ENCODE measurements around the gene SLC2A1.
A peak's percentile ranks its signal among the peaks of the same experiment; 100 is the strongest.

The SLC2A1 gene

DNA sequence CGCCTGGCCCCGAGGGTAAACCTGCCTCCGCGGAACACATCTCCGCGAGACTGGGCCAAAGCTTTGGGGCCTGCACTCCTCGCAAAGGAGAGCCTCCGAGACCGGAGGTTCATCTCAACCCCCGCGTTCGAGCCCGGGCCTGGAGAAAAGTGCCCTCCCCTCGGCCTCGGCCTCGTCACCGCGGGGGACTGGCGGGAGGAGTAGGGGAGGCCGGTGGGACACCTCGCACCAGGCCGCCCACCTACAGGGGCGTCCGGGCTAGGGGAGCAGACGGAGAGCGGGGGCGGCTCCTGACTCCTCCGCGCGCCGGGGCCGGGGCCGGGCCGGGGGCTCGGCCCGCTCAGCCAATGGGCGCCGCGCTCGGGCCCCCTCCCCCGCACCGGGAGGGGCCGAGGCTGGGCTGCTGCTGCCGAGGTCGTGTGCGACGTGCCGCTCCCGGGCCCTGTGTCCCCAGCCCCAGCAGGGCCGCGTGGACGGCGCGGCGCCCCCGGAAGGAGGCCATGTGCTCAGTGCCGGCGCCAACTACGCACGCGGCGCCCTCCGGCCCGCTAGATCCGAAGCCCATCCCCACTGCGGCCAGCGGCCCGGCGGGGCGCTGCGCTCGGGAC, 684 bp downstream of the SLC2A1 start:
- peak; percentile 59 for DNase-seq

DNA sequence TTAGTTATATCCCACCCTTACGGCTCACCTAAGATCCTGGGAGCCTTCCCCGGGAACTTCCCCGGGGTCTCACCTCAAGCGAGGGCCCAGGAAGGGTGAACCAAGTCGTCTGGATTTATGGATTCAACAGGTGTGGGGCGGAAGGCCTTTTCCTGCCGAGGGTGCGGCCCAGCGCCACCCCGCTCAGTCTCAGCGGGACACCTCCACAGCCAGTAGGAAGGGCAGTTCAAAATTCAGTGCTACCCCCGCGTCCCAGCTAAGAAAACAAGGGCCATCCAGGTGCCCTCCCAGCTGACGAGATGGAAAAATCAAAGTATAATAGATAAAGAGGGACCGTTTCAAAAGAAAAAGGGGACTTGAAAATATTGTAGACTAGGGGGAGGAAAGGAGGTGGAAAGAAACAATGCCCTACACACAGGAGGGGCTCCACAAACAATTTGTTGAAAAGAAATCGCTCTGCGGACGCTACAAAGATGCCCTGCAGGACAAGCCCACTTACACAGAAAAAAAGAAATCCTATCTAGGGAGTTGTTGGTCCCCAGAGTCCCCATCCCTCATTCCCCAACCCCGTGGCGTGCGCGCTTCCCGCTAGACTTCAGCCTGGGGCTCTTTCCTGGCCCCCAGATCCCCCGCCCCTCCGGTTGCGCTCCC, 1.3 kb downstream of the SLC2A1 start:
- DNase-seq = no peak

DNA sequence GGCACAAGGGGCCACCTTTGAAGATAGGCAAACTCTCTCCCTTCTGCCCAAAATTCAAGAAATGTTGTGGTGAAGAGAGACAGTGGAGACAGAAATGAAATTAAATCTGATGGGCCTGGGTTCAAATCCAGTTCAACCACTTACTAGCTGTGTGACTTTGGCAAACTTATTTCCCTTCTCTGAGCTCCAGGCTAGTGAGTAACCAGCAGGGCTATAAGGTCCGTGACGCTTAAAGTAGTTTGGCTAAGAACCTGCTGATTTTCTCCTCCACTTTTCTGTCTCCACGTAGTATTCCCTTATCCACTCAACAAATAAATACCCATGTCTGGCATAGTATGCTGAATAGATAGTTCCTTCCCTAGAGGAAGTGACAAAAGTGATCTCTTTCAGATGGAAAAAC, 1.9 kb downstream of the SLC2A1 start:
- DNase-seq = no peak

GRCh38 chr1:42955311-42956063, 3.2 kb downstream of the SLC2A1 start:
- peak; percentile 37 for DNase-seq

DNA sequence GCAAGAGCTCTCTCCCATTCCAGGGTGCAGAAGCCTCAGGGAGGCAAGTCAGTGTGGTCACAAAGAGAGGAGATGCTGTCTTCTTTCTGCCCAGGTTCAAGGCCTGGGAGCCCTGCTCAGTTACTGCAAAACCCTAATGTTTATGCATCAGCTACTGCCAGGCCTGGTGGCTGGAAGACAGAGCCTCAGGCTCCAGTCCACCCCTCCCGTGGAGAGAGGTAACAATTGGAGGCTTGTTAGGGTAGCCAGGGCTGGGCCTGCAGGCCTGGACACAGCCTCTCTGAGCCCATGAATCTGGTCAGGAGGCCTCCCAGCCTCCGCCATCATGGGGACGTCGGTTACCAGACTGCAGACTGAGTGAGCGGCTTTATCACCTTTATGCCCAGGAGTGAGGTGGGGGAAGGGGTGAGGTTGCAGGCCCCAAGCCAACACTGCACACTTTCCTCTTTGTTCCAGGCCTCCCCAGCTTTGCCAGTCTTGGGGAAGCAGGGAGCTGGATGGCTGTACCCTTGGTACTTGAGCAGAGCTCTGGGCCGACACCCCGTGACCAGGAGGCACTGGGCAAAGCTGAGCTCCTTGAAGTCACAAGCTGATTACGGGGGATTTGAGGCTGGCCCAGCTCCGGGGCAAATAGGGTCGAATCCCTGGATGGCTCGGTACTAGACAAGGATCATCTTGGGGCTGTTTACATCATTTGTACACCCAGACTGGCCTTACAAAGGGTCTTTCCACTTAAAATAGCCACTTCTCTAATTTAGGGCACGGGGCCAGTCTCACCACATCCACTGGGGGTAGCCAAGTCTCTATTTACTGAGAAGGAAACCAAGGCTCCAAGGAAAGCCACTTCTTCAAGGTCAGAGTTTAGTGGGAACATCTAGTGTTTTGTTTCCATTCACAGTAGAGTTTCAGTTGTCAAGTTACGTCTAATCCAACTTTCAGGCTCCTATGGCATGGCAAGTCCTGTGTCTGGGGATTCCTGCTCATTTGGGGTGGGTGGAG, 5.2 kb downstream of the SLC2A1 start:
- no peak for DNase-seq

- peak; percentile 77 for DNase-seq
Observed at GRCh38 chr1:42952303-42953001, 6.2 kb downstream of the SLC2A1 start.

GRCh38 chr1:42951588-42951987, 7.1 kb downstream of the SLC2A1 start:
- DNase-seq = no peak

DNA sequence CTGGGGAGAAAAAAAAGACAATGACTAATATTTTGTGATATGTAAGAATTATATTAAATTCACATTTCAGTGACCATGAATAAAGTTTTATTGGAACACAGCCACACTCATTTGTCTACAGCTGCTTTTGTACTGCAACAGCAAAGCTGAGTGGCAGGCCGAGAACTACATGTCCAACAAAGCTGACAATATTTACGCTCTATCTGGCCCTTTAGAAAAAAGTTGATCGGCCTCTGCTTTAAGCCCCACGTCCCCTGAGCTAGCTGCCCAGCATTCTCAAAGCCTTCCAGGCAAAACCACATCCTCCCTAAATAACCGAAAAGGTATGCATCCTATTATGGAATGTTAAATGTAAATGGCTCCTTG, 8.6 kb downstream of the SLC2A1 start:
- no peak for DNase-seq

DNA sequence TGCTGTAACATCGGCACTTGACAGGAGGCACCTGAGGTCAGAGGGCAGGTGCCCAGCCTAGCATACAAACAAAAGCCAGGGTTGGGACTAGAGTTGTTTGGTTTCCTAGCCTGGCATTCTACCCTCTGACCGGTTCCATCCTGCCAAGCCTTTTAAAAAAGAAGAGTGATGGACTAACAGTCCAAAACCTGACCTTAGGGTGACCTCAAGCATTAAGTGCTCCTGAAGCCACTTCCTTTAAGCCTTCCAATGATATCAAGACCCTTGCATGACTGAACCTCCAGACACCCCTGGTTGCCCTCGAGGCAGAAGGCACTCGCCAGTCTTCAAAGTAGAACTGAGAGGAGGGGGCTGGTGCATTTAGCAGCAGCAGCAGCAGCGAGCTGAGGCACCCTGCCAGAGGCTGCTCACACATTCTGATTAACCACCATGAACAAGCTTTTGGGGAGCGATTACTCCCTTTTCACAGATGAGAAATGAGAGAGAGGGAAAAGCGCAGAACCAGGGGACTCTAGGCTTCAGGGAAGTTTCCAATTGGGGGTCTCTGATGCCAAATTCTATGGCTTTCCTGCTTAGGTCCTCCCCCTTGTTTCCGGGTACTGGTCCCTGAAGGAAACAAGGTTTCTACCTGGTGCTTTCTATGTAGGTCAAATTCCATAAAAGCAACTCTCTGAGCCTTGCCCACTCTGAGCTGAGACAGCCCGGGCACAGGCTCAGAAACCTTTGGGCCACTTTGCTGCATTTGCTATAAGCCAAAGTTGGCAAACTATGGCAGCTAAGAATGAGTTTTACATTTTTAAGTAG, 9.2 kb downstream of the SLC2A1 start:
- DNase-seq = no peak

DNA sequence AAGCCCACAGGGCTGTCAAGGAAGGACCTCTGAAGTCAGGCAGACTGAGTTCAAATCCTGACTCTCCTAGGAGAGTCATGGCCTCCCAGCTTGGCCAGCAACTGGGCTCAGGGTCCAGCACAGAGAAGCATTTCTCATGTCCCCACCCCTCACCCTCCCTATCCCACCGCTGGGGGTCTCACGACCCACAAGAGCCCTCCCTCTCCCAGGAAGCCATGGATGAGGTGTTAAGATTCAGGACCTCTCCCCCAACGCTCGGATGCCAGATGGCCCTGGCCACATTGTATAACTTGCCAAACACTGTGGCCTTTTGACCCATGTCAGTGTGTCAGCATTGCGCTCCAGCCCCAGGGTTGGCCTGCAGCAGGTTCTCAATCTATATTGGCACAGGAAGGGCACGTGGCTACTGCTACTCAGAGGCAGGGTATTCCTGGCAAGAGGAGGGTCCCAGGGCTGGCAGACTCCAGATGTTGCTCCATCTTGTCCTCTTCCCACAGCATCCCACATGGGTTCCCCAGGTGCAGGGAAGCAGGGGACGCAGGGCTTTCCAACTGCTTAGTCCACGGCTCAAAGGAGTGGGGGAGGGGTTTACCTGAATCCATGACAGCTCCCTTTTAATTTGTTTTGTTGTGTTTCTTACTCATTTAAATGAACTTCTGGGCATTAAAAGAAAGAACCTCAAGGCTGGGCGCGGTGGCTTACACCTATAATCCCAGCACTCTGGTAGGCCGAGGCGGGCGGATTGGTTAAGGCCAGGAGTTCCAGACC, 10.5 kb downstream of the SLC2A1 start:
- no peak for DNase-seq

DNA sequence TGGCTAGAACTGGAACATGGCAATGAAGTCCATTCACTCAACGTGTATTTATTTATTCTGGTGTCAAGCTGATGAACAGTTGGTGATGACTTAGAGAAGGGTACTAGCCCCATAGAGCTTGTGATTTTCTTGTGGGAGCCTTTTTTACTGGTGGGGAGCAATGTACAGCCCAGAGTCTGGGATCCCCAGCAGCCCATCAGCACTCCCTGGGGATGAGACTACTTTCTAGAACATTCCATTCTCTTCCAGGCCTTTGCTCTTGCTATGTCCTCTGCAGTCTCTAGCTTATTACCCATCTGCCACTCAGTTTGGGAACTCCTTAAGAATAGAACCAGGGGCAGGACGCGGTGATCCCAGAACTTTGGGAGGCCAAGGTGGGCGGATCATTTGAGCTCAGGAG, 11.6 kb downstream of the SLC2A1 start:
- no peak for DNase-seq

- no peak for DNase-seq
Observed at GRCh38 chr1:42946120-42946898, 12.4 kb downstream of the SLC2A1 start.

DNA sequence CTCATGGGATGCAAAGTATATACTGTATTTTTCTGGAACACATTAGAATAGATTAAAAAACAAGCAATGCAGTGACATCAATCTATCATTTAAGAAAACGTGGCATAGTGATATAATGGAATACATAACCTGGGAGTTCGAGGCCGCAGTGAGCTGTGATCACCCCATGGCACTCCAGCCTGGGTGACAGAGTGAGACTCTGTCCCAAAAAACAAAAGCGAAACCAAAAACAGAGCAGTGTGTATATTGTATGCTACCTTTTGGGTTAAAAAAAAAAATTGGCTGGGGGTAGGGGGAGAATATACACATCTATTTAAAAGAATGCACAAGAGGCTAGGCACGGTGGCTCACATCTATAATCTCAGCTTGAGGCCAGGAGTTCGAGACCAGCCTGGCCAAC, 13.5 kb downstream of the SLC2A1 start:
- no peak for DNase-seq

GRCh38 chr1:42944246-42944928, 14.3 kb downstream of the SLC2A1 start:
- DNase-seq = no peak

GRCh38 chr1:42943728-42944127, 14.9 kb downstream of the SLC2A1 start:
- no peak for DNase-seq

DNA sequence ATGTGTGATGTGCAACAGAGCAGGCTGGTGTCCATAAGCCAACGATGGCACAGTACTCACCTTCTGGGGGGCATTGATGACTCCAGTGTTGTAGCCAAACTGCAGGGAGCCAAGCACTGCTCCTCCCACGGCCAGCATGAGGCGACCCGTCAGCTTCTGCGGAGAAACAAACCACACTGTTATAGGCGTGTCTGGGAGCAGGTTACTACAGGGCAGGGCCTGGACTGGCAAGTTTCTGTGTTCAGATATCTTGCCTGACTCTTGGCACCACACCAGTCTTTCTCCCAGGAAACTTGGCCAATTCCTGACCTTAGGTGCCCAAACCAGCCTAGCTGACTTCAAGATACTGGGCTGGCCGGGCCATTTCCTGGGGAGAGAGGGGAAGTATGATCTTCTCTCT, 15.5 kb downstream of the SLC2A1 start:
- no peak for DNase-seq

DNA sequence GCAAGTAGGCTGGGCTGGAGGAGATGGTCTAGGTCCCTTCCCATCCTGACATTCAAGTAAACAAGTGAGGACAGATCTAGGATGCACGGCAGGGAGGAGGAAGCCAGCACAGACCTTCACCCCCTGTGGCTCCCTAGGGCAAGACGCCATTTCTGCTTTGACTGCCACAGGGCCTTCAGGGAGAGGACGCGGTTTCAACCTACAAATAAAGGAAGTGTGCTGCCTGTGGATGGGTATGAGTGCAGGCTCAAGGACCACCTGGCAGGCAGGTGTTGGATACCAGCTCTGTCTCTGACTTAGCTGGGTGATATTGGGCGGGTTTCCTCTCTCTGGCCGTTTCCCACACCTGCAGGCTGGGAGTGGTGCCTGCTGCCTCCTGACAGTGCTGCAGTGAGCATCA, 16.2 kb downstream of the SLC2A1 start:
- no peak for DNase-seq

DNA sequence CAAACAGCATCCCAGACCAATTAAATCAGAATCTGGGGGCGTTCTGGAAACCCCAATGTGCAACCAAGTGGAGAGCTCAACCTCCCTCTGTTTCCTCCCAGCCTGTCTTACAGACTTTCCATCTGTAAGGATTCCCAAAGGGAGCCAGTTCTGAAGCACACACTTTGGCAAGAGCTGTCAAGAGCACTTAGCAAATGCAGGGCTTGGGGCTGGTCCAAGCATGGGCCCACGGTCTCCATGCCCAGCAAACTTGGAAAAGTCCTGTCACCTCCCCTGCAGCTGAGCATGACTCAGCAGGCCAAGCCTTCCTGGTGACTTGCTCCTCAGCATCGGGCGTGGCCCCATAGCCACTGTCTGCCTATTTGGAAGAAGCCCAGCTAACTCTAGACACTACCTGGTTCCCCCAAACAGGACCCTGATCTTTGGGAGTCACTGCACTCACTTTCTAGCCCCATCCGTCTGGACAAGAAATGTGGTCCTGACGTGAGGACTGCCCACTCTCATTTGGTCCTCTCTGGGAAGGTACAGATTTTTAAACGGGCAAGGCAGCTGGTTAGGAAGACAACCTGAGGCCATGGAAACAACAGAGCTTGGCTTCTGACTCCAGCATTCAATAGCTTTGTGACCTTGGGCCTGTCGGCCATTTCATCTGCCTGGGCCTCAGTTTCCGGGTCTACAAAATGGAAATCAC, 16.9 kb downstream of the SLC2A1 start:
- DNase-seq = peak; percentile 56

All from CD4-positive, alpha-beta T cell treated with Interleukin-15 for 1 hour (primary cell).